GM12878 (cell line): ENCODE results near the gene RAPGEF3. TPM values are rescaled to one million over a fixed set of nuclear protein-coding genes. Genes with fewer than 3 reads are reported as not detected.

Experiments used
- ATAC-seq: fragments of 200-7000 bp; cut with Tn5 transposase; 3 replicates; pipeline ENCODE4 v1.9.1; 2020; ENCODE audit warnings: mild to moderate bottlenecking, moderate library complexity
- BruUV-seq: library from RNA; stranded (reverse); fragments of 400-500 nt; replicated peaks from 2 replicates; lab custom pipeline; 2021; lab: Mats Ljungman, UMichigan
- CTCF ChIA-PET: fragments of 300-600 bp; sonication (Branson Sonifier 250); formaldehyde crosslinking; extraction: SDS; loops from one replicate; lab custom pipeline; 2021; ENCODE audit warnings: inconsistent platforms; lab: Yijun Ruan, JAX
- POLR2A ChIA-PET: fragments of 350-600 bp; formaldehyde crosslinking; extraction: SDS; loops from one replicate; lab custom pipeline; 2021; ENCODE audit warnings: inconsistent platforms; lab: Charles Lee
- RAD21 ChIA-PET: fragments of 300-600 bp; sonication (Branson Sonifier 250); formaldehyde crosslinking; loops from one replicate; lab custom pipeline; 2023; ENCODE audit warnings: antibody characterized with exemption; ENCODE audit not compliant: unreplicated experiment; lab: Charles Lee
- SMC1A ChIA-PET: fragments of 300-600 bp; sonication (Branson Sonifier 250); formaldehyde crosslinking; loops from one replicate; lab custom pipeline; 2023; ENCODE audit not compliant: unreplicated experiment, uncharacterized antibody; lab: Charles Lee
- DNase-seq: peaks from one replicate; pipeline ENCODE4 v3.0.0-alpha.2; 2011; ENCODE audit warnings: low read depth, low spot score
- FAIRE-seq: peaks from 3 replicates; lab custom pipeline; 2011; peaks lifted over from hg19 to GRCh38; lab: Jason Lieb, UNC
- H2AFZ ChIP-seq: 2 replicates; pipeline ENCODE4 v1.6.0; 2011; ENCODE audit warnings: low read depth, low read length, control low read depth; ENCODE audit not compliant: control insufficient read depth
- H3K27ac ChIP-seq: 2 replicates; pipeline ENCODE4 v1.5.1; 2011; ENCODE audit warnings: control low read depth; ENCODE audit not compliant: control insufficient read depth, insufficient read depth
- H3K27me3 ChIP-seq, 2 experiments: replicated peaks in 1 of 2; 2 replicates each; pipeline versions ENCODE4 v1.6.0 to v1.6.1; 2011; ENCODE audit warnings: low read length in 1 of 2; ENCODE audit not compliant: control insufficient read depth in 2 of 2, insufficient read depth in 2 of 2
- H3K36me3 ChIP-seq, 2 experiments: 2 replicates each; pipeline ENCODE4 v1.5.1; 2011; ENCODE audit warnings: low read length in 1 of 2; ENCODE audit not compliant: control insufficient read depth in 2 of 2, insufficient read depth in 2 of 2
- H3K4me1 ChIP-seq: 2 replicates; pipeline ENCODE4 v1.6.1; 2011; ENCODE audit warnings: mild to moderate bottlenecking, low read length, moderate library complexity, mixed read lengths; ENCODE audit not compliant: control insufficient read depth, insufficient read depth
- H3K4me2 ChIP-seq: 2 replicates; pipeline ENCODE4 v1.6.0; 2011; ENCODE audit warnings: control low read depth; ENCODE audit not compliant: control insufficient read depth, insufficient read depth
- H3K4me3 ChIP-seq: fragments of 200-600 bp; sonication (generic); 2 replicates; pipeline ENCODE4 v1.5.1; 2016
- H3K79me2 ChIP-seq: 2 replicates; pipeline ENCODE4 v1.6.0; 2011; ENCODE audit warnings: low read length; ENCODE audit not compliant: control insufficient read depth, insufficient read depth
- H3K9ac ChIP-seq: 2 replicates; pipeline ENCODE4 v1.8.0; 2011; ENCODE audit warnings: low read length, control low read depth, mixed read lengths; ENCODE audit not compliant: control insufficient read depth, insufficient read depth
- H3K9me3 ChIP-seq: replicated peaks from 3 replicates; pipeline ENCODE4 v1.5.1; 2011; ENCODE audit warnings: mild to moderate bottlenecking, low read length; ENCODE audit not compliant: control insufficient read depth, insufficient read depth
- H4K20me1 ChIP-seq: 2 replicates; pipeline ENCODE4 v1.6.0; 2011; ENCODE audit not compliant: control insufficient read depth, insufficient read depth
- BMI1 ChIP-seq: fragments of 450-650 bp; IDR thresholded peaks from 2 replicates; pipeline ENCODE4 v1.6.1; 2016; ENCODE audit warnings: mild to moderate bottlenecking, moderate library complexity, borderline replicate concordance
- BRCA1 ChIP-seq: IDR thresholded peaks from 2 replicates; pipeline ENCODE4 v1.6.1; 2011; ENCODE audit warnings: low read depth, low read length, improper control_type of control experiment
- CHD2 ChIP-seq: IDR thresholded peaks from 2 replicates; pipeline ENCODE4 v1.6.1; 2011; ENCODE audit warnings: low read depth, low read length, improper control_type of control experiment, borderline replicate concordance
- FOXK2 ChIP-seq: fragments of 450-650 bp; IDR thresholded peaks from 2 replicates; pipeline ENCODE4 v1.6.1; 2017; ENCODE audit warnings: mild to moderate bottlenecking, moderate library complexity
- FOXM1 ChIP-seq: IDR thresholded peaks from 2 replicates; pipeline ENCODE4 v1.6.1; 2012; ENCODE audit warnings: low read depth, mild to moderate bottlenecking, inconsistent platforms, low read length, moderate library complexity
- GABPA ChIP-seq: IDR thresholded peaks from 2 replicates; pipeline ENCODE4 v1.6.1; 2014; ENCODE audit warnings: antibody characterized with exemption, low read depth, mild to moderate bottlenecking, inconsistent platforms
- GATAD2B ChIP-seq: fragments of 450-650 bp; conservative IDR thresholded peaks from 2 replicates; pipeline ENCODE4 v1.6.1; 2017; ENCODE audit warnings: low read depth, mild to moderate bottlenecking, moderate library complexity
- MYB ChIP-seq: fragments of 150-350 bp; IDR thresholded peaks from 2 replicates; pipeline ENCODE4 v1.6.1; 2014; ENCODE audit warnings: mild to moderate bottlenecking, low read depth, low read length, borderline replicate concordance
- NFIC ChIP-seq: IDR thresholded peaks from 2 replicates; pipeline ENCODE4 v1.6.1; 2012; ENCODE audit warnings: low read depth, mild to moderate bottlenecking, inconsistent platforms, low read length, moderate library complexity
- PAX8 ChIP-seq: fragments of 450-650 bp; IDR thresholded peaks from 2 replicates; pipeline ENCODE4 v1.6.1; 2017; ENCODE audit warnings: mild to moderate bottlenecking, moderate library complexity
- PML ChIP-seq: IDR thresholded peaks from 2 replicates; pipeline ENCODE4 v1.6.1; 2012; ENCODE audit warnings: low read length, inconsistent platforms
- POU2F2 ChIP-seq: IDR thresholded peaks from 3 replicates; pipeline ENCODE4 v1.6.1; 2011; ENCODE audit warnings: low read depth, mild to moderate bottlenecking, low read length, borderline replicate concordance
- RBBP5 ChIP-seq: fragments of 200-600 bp; sonication (generic); conservative IDR thresholded peaks from 2 replicates; pipeline ENCODE4 v1.6.1; 2016
- TARDBP ChIP-seq: IDR thresholded peaks from 2 replicates; pipeline ENCODE4 v1.6.1; 2016; ENCODE audit warnings: borderline replicate concordance
- TCF12 ChIP-seq: IDR thresholded peaks from 2 replicates; pipeline ENCODE4 v1.6.1; 2011; ENCODE audit warnings: low read depth, mild to moderate bottlenecking, low read length
- ZNF207 ChIP-seq: fragments of 450-650 bp; IDR thresholded peaks from 2 replicates; pipeline ENCODE4 v1.6.1; 2014; ENCODE audit warnings: antibody characterized with exemption, mild to moderate bottlenecking, borderline replicate concordance
- WGBS: methylation state at CpG from one replicate; pipeline ENCODE4 v1.1.6; 2016; ENCODE audit warnings: low lambda C conversion rate; ENCODE audit not compliant: insufficient replicate concordance, insufficient coverage; ENCODE audit errors: missing lambda C conversion rate; 5-methylcytosine and 5-hydroxymethylcytosine counted together
- in situ Hi-C: fragments of 300-500 bp; cut with MboI; formaldehyde crosslinking; loops from 9 replicates; pipeline ENCODE4 v1.14.3; 2018; ENCODE audit warnings: mixed read lengths
- intact Hi-C: fragments of 100-400 bp; cut with micrococcal nuclease; formaldehyde crosslinking; loops from one replicate; pipeline ENCODE4 v1.14.2; 2022; ENCODE audit not compliant: unreplicated experiment
- polyA plus RNA-seq, 11 experiments: library from polyadenylated mRNA; depleted of rRNA in 4 of 11; unstranded in 6 of 11; stranded (reverse) in 5 of 11; fragments of >200 nt; fragmentation: Nextera tagmentation in 4 of 11; fragmentation: Illumina TruSeq in 1 of 11; extraction: Ambion mirVana in 4 of 11; extraction: Trizol in 1 of 11; gene quantifications; 1 replicate in 1 of 11; 2 replicates in 10 of 11; pipeline versions ENCODE4 v1.2.1 to v1.2.3, GENCODE V29; 2011 to 2016; ENCODE audit warnings: inconsistent platforms in 2 of 11, missing spikeins in 2 of 11, low read depth in 1 of 11
- total RNA-seq, 4 experiments: library from RNA; depleted of rRNA in 3 of 4; stranded (reverse); fragments of >200 nt in 3 of 4; fragmentation: Illumina TruSeq in 1 of 4; extraction: Trizol in 1 of 4; gene quantifications; 2 replicates each; pipeline versions ENCODE4 v1.2.1 to v1.2.3, GENCODE V29; 2013 to 2021

The RAPGEF3 gene
- total and polyA plus RNA-seq, 10 of the 15 experiments (the other 5 are each of a cell fraction or from before 2014, with no cell fraction given) = 0.02 to 0.92 (median 0.31) TPM; not detected in 2

GRCh38 chr12:47747596-47748506 is 10.8 kb downstream of the RAPGEF3 start:
- Histone ChIP-seq H3K4me2 (no peak overlapping the region), H3K79me2 (no peaks in the 10 kb centered on the region), H3K4me1 (peaks cover 5% of the 10 kb centered on the region; the same call in 1 of the 2 replicates), H3K4me3 (no peak overlapping the region), H3K9ac (no peak overlapping the region), H2AFZ (no peak overlapping the region), H3K27me3 (no peaks in the 10 kb centered on the region), H4K20me1 (no peaks in the 10 kb centered on the region), H3K36me3 (no peaks in the 10 kb centered on the region), H3K27ac (no peak overlapping the region), H3K9me3 (no peaks in the 10 kb centered on the region)
- RAD21 ChIA-PET = interaction anchor here (2.2 kb wide), 1 partner anchor 19 kb away, joined by 6 read pairs; no protein-coding TSS in a partner anchor
- FAIRE-seq = no peak
- in situ Hi-C loops = no loop called here
- CTCF ChIA-PET = interaction anchor here (10.0 to 10.4 kb wide), 2 partner anchors 9 to 26 kb away, joined by 507 to 814 read pairs; partner anchors contain the start of genes RAPGEF3 and SLC48A1
- intact Hi-C loops = no loop called here
- POLR2A ChIA-PET = interaction anchor here (1.0 kb wide), 1 partner anchor 8 kb away, joined by 4 read pairs; no protein-coding TSS in a partner anchor
- WGBS = 76% methylated on average over 14 of the region's 14 CpGs
- SMC1A ChIA-PET = interaction anchor here (0.8 to 10.3 kb wide), 3 partner anchors 10 to 19 kb away, joined by 3 to 277 read pairs (median 3); partner anchors contain the start of gene RAPGEF3
- no peak for DNase-seq
- BruUV-seq = no TSS peak
- no peak for TF ChIP-seq CHD2
- TF ChIP-seq MYB = no peak
- TF ChIP-seq PML = no peak
- TF ChIP-seq FOXK2 = no peak
- no peak for TF ChIP-seq TCF12
- TF ChIP-seq BRCA1 = no peak
- no peak for TF ChIP-seq TARDBP
- TF ChIP-seq RBBP5 = no peak
- no peak for TF ChIP-seq GATAD2B
- no peak for TF ChIP-seq BMI1
- no peak for TF ChIP-seq FOXM1
- no peak for TF ChIP-seq POU2F2
- no peak for TF ChIP-seq ZNF207
- no peak for TF ChIP-seq NFIC
- TF ChIP-seq PAX8 = no peak
- TF ChIP-seq GABPA = no peak
- ATAC-seq = no peak
